Lung (tissue), 12 donors: ENCODE results near the gene ST3GAL6. TPM values are rescaled to one million over a fixed set of nuclear protein-coding genes. Genes with fewer than 3 reads are reported as not detected.

Source experiments
- ATAC-seq: fragments of 200-7000 bp; cut with Tn5 transposase; one replicate; pipeline ENCODE4 v1.9.1; 2020; ENCODE audit warnings: moderate number of reproducible peaks; ENCODE audit not compliant: insufficient read depth, low FRiP score
- DNase-seq, 3 donors: peaks; one replicate each; pipeline ENCODE4 v3.0.0-alpha.2; 2013 to 2017
- H3K27ac ChIP-seq, 2 donors: one replicate each; pipeline ENCODE4 v1.5.1; 2013; ENCODE audit warnings: mild to moderate bottlenecking in 2 of 2, moderate library complexity in 2 of 2, control low read depth in 1 of 2, inconsistent platforms in 1 of 2, low read depth in 1 of 2, low read length in 1 of 2
- H3K27me3 ChIP-seq, 3 donors: one replicate each; pipeline ENCODE4 v1.5.1; 2013; ENCODE audit warnings: low read length in 2 of 3; ENCODE audit not compliant: control insufficient read depth in 3 of 3, insufficient read depth in 3 of 3
- H3K36me3 ChIP-seq, 4 donors: one replicate each; pipeline ENCODE4 v1.5.1; 2013; ENCODE audit warnings: low read length in 4 of 4, mild to moderate bottlenecking in 1 of 4, moderate library complexity in 1 of 4; ENCODE audit not compliant: control insufficient read depth in 4 of 4, insufficient read depth in 4 of 4
- H3K4me1 ChIP-seq, 5 donors: one replicate each; pipeline ENCODE4 v1.5.1; 2013; ENCODE audit warnings: low read length in 5 of 5, mild to moderate bottlenecking in 2 of 5, moderate library complexity in 1 of 5; ENCODE audit not compliant: control insufficient read depth in 5 of 5, insufficient read depth in 5 of 5
- H3K4me3 ChIP-seq: one replicate; pipeline ENCODE4 v1.5.1; 2013; ENCODE audit warnings: mild to moderate bottlenecking, control low read depth, moderate library complexity
- H3K9ac ChIP-seq, 2 donors: one replicate each; pipeline ENCODE4 v1.5.1; 2013; ENCODE audit warnings: low read length in 2 of 2, control low read depth in 1 of 2; ENCODE audit not compliant: insufficient read depth in 1 of 2
- H3K9me3 ChIP-seq, 4 donors: one replicate each; pipeline ENCODE4 v1.5.1; 2013; ENCODE audit warnings: low read length in 3 of 4, mild to moderate bottlenecking in 1 of 4, moderate library complexity in 1 of 4; ENCODE audit not compliant: control insufficient read depth in 4 of 4, insufficient read depth in 3 of 4
- WGBS, 2 donors: extraction: QIAGEN DNeasy Blood & Tissue Kit; methylation state at CpG; one replicate each; pipeline ENCODE4 v1.1.7; 2013; 5-methylcytosine and 5-hydroxymethylcytosine counted together
- polyA plus RNA-seq, 2 donors: library from polyadenylated mRNA; stranded (reverse); fragments of 200-250 nt; gene quantifications; one replicate each; pipeline ENCODE4 v1.2.1, GENCODE V29; 2013
- total RNA-seq, 2 donors: library from RNA; depleted of rRNA in 1 of 2; stranded (reverse); fragments of >200 nt in 1 of 2; gene quantifications; one replicate each; pipeline ENCODE4 v1.2.1, GENCODE V29; 2014 to 2021
- TF ChIP-seq, protein P1 (sequence below): IDR thresholded peaks from 2 replicates; pipeline ENCODE4 v1.5.1; 2012; ENCODE audit warnings: mild to moderate bottlenecking; ENCODE audit errors: control extremely low read depth, extremely low read depth
- donor health status: control.
- donor health status: control.
- donor health status: Bipolar disorder and iron deficiency.
- donor health status: healthy.
- donor health status: DM: yes; HTN: yes; CAD: no.

ST3GAL6 gene
- total and polyA plus RNA-seq, 4 donors, result 13.6 to 22.9 (median 20.1) TPM

DNA sequence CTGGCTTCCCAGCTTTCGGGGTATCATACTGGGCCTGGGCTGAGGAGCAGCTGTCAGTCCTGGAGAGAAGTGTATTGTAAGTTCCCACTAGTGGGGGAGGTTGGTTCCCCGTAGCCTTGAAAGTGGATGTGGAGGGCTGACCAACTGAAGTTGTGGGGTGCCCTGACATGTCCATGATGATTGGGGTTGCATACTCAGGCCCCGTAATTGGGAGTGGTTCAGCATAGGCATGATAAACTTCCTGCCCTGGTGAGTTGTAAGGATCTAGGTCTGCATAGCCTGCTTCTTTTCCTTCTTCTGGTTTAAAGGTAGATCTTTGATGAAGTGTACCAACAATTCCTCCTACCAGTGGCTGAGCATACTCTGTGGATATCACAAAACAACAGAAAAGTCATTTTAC lies 36.3 kb downstream of the ST3GAL6 start:
- TF ChIP-seq, protein P1, sequence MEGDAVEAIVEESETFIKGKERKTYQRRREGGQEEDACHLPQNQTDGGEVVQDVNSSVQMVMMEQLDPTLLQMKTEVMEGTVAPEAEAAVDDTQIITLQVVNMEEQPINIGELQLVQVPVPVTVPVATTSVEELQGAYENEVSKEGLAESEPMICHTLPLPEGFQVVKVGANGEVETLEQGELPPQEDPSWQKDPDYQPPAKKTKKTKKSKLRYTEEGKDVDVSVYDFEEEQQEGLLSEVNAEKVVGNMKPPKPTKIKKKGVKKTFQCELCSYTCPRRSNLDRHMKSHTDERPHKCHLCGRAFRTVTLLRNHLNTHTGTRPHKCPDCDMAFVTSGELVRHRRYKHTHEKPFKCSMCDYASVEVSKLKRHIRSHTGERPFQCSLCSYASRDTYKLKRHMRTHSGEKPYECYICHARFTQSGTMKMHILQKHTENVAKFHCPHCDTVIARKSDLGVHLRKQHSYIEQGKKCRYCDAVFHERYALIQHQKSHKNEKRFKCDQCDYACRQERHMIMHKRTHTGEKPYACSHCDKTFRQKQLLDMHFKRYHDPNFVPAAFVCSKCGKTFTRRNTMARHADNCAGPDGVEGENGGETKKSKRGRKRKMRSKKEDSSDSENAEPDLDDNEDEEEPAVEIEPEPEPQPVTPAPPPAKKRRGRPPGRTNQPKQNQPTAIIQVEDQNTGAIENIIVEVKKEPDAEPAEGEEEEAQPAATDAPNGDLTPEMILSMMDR, result no peak
- no peaks in the 10 kb centered on the region for H3K4me1 ChIP-seq
- no peak overlapping the region for H3K27ac ChIP-seq
- H3K4me3 ChIP-seq, result no peak overlapping the region
- no peaks in the 10 kb centered on the region for H3K9me3 ChIP-seq
- H3K9ac ChIP-seq, result no peak overlapping the region
- peaks cover 2 to 29% (median 9%) of the 10 kb centered on the region in 4 donors for H3K36me3 ChIP-seq
- no peaks in the 10 kb centered on the region for H3K27me3 ChIP-seq
- WGBS, 2 donors, result 78 to 84% methylated on average over 3 of the region's 3 CpGs
- no peak for ATAC-seq
- no peak for DNase-seq

DNA sequence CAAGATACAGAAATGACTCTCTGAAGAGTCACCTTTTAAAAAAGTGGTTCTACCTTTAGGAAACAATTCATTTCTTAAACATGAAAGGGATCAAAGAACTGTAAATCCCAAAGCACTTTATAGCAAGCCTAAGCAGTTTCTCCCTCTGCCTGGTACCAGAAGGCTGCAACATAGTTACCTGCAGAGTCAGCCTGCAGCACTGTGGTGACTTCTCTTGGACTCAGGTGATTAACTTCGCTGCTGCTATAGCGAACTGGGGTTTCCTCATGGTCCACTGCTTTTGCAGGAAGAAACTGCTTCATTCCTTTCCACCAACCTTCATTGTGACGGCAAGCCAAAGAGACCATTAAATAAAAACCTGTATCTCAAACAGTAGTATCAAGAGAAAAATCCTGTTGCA lies 37.3 kb downstream of the ST3GAL6 start:
- Histone ChIP-seq H3K4me1 (no peaks in the 10 kb centered on the region), H3K27me3 (no peaks in the 10 kb centered on the region), H3K36me3 (peaks cover 7 to 28% (median 9%) of the 10 kb centered on the region in 4 donors), H3K9ac (no peak overlapping the region), H3K27ac (no peak overlapping the region), H3K4me3 (no peak overlapping the region), H3K9me3 (no peaks in the 10 kb centered on the region)
- WGBS, 2 donors, result 77 to 98% methylated on average over 3 of the region's 3 CpGs
- ATAC-seq (no peak), DNase-seq (no peak)
- TF ChIP-seq, protein P1, result no peak

DNA sequence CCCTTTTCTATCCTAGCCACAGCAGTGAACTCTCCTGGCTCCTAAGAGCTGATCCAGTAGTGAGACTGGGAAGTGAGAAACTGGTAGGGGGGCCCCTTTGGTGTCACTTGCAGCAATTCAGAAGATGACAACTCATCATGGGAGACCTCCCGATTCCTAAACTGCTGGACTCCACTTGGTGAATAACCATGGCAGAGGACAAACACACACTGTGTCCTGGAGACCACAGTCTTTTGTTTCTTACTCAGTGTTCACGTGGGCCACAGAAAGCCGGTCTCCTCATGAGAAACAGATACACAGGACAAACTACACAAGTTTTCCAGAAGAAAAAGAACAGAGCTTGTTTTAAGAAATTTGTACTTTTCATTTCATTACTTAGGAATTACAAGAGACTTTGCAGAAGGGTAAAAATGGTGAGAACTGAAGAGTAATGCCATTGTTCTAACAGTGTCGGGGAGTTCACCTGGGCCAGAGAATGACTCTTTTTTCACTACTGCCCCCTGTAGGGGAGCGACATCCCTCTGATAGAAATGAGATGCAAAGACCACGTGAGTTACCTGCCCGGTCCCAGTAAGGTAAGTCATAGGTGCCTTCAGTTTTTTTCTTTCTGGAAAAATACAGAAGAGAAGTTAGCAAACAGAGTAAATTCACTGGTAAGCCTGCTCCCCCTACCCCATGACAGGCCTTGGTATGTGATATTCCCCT lies 38.1 kb downstream of the ST3GAL6 start:
- H3K4me3 ChIP-seq, result no peak overlapping the region
- WGBS, 2 donors, result 92 to 94% methylated on average over 7 of the region's 7 CpGs
- peaks cover 10 to 34% (median 14%) of the 10 kb centered on the region in 4 donors for H3K36me3 ChIP-seq
- H3K9ac ChIP-seq, result no peak overlapping the region
- DNase-seq (no peak), ATAC-seq (no peak)
- no peaks in the 10 kb centered on the region for H3K27me3 ChIP-seq
- H3K4me1 ChIP-seq, result no peaks in the 10 kb centered on the region
- H3K9me3 ChIP-seq, result no peaks in the 10 kb centered on the region
- TF ChIP-seq, protein P1, result no peak
- H3K27ac ChIP-seq, result no peak overlapping the region

DNA sequence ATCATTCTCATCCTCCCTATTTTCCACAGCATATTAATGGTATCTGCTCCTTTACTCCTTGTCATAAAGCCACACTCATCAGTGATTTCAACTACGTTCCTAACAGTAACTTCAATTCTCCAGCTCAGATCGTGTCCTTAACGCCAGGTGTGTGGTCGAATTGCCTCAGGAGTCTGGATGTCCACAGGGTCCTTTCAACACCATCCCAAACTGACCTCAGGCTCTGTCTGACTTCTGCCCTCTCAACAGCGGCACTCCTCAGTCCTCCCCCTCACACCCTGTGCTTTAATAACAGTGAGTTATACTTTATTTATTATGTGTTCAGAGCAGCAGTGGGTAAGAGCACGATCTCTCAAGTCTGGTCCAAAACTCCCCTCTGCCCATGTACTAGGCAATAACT lies 42.4 kb downstream of the ST3GAL6 start:
- 92 to 95% methylated on average over 6 of the region's 6 CpGs for WGBS, 2 donors
- peaks cover 16 to 54% (median 33%) of the 10 kb centered on the region in 4 donors for H3K36me3 ChIP-seq
- TF ChIP-seq, protein P1, result no peak

More for the DNA sequence above, 42.4 kb downstream of the ST3GAL6 start:
- no peak for ATAC-seq
- no peak for DNase-seq
- Histone ChIP-seq H3K27me3 (no peaks in the 10 kb centered on the region), H3K4me3 (no peak overlapping the region), H3K27ac (no peak overlapping the region), H3K4me1 (no peaks in the 10 kb centered on the region), H3K9ac (no peak overlapping the region), H3K9me3 (no peaks in the 10 kb centered on the region)
